T follicular helper cell (primary cell): Measurements from ENCODE around the gene KCNJ14.
"Not testable (repeated sequence)": the region's sequence is repeated elsewhere in the genome, so short reads cannot be mapped to it uniquely, and the experiment has no call there.

Experiments
- DNase-seq: peaks from one replicate; pipeline ENCODE4 v3.0.0-alpha.2; 2020; ENCODE audit warnings: low read depth

The KCNJ14 gene

GRCh38 chr19:48471836-48472235 is 16.5 kb downstream of the KCNJ14 start:
- no peak for DNase-seq

DNA sequence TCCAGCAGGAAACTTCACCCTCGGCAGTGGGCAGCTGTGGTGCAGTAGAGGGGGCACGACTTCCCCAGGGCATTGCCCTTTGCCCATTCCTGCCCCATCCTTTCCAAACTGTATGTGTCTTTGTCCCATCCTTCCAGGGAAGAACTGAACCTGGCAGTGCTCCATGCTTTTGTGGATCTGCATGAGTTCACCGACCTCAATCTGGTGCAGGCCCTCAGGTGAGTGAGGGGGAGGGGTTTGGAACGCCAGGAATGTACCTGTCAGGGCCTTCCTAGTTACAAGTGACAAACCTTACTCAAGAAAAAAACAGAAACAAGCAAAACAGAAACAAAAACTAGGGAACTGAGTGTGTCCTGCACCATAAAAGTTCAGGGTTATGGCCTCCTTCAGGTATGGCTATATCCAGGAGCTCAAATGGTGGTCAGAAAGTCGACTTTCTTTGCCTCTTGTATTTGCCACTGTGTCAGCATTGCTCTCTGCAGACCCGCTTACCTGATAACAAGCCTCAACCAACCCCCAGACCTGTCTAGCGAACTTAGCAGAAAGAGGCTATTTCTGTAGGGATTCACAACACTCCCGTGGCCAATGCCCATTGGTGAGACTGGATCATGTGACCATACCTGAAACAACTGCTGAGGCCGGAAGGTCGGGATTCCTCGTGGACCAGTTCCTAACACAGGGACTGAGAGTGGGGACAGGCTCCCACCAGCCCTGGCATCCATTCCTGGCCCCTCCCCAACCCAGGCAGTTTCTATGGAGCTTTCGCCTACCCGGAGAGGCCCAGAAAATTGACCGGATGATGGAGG is 18.0 kb downstream of the KCNJ14 start:
- DNase-seq: no peak

GRCh38 chr19:48474084-48474592 is 18.8 kb downstream of the KCNJ14 start:
- DNase-seq: no peak

- no peak for DNase-seq
Measured at GRCh38 chr19:48475369-48476068, 20.1 kb downstream of the KCNJ14 start.

DNA sequence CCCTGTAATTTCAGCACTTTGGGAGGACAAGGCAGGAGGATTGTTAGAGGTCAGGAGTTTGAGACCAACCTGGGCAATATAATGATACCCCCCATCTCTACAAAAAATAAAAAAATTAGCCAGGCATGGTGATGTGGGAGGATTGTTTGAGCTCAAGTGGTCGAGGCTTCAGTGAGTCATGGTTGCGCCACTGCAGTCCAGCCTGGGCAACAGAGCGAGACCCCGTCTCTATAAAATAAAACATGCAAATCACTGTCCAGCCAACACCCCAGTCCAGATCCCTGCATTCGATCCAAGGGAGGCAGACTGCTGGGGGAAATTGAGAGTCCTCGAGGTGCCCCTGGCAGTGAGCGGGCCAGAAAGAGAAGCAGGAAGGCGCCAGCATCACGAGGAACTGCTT is 20.8 kb downstream of the KCNJ14 start:
- DNase-seq: no peak

- no peak for DNase-seq
Measured at GRCh38 chr19:48477067-48477685, 21.8 kb downstream of the KCNJ14 start.

DNA sequence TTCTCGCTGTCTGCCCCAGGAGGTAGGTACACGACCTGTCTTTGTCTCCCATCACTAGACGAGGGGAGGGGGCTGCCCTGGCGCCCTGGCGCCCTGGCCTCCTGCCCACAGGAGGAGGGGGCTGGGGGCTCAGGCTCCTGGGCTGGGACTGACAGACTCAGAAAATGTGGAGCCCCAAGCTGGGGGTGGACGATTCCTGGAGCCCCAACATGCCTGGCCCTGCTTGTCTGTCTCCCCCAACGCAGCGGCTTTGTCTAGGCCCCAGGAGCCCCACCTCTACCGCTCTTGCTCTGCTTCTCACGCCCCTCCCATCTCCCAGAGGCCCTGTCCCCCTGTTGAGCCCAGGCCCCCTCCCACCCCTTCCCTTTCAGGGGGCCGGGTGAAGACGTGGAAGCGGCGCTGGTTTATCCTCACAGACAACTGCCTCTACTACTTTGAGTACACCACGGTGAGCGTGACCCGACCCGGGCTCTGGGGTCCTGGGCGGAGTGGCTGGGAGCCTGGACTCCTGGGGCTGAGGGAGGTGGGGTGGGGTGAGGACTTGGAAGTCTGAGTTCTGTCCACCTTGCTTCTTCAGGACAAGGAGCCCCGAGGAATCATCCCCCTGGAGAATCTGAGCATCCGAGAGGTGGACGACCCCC is 22.4 kb downstream of the KCNJ14 start:
- no peak for DNase-seq

DNA sequence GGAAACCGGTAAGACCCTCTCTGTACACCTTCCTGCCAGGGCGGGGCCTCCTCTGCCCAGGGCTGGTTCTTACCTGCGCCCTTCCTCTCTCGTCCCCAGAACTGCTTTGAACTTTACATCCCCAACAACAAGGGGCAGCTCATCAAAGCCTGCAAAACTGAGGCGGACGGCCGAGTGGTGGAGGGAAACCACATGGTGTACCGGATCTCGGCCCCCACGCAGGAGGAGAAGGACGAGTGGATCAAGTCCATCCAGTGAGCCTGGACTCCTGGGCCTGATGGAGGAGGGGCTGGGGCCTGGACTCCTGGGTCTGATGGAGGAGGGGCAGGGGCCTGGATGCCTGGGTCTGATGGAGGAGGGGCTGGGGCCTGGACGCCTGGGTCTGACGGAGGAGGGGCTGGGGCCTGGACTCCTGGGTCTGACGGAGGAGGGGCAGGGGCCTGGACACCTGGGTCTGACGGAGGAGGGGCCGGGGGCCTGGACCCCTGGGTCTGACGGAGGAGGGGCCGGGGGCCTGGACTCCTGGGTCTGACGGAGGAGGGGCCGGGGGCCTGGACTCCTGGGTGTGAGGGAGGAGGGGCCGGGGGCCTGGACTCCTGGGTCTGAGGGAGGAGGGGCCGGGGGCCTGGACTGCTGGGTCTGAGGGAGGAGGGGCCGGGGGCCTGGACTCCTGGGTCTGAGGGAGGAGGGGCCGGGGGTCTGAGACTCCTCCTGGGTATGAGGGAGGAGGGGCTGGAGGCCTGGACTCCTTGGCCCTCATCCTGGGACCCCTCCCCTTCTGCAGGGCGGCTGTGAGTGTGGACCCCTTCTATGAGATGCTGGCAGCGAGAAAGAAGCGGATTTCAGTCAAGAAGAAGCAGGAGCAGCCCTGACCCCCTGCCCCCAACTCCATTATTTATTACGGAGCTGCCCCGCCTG is 23.2 kb downstream of the KCNJ14 start:
- no peak for DNase-seq

DNA sequence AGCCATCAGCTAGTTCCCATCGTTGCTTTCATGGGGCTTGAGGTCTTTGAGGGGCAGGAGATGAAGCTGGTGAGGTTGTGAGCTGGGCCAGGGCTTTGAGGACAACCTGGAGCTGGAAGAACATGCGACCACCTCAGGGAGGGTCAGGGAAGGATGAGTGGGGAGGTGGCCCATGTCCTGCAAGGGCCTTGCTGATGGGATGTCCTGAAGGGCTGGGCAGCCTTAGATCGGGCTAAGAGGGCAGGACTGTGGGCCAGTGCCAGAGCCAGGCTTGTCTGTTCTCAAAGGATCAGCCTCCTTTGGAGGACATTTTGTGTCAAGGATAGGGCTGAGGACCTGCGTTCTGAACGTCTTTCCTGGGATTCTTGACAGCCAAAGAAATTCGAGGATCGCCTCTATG is 24.3 kb downstream of the KCNJ14 start:
- no peak for DNase-seq

- DNase-seq: no peak
Measured at GRCh38 chr19:48480183-48480557, 24.8 kb downstream of the KCNJ14 start.

- peak; percentile 42 for DNase-seq
Measured at GRCh38 chr19:48480558-48481500, 25.5 kb downstream of the KCNJ14 start.

DNA sequence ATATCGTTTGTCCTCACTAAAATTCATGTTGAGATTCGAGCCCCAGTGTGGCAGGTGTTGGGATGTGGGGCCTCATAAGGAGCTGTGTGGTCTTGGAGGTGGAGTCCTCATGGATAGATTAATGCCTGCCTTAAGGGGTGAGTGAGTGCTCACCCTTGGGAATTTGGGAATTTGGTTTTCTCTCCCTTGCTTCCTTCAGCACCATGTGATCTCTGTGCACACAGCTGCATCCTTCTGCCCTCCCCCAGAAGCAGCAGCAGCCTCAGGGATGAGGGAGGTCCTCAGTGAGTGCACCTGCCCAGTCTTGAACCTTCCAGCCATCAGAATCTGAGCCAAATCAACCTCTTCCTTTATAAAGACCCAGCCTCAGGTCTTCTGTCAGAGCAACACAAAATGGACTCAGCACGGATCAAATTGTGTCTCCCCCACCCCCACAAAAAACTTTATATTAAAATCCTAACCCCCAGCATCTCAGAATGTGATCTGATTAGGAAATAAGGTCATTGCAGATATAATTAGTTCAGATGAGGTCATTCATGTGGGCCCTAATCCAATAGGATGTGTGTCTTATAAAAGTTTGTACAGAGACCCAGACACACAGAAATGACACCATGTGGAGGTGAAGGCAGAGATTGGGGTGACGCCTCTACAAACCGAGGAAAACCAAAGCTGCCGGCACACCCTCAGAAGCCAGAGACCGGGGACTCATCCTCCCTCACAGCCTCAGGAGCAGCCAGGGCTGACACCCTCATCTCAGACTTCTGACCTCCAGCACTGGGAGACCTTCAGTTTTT is 26.7 kb downstream of the KCNJ14 start:
- no peak for DNase-seq

DNA sequence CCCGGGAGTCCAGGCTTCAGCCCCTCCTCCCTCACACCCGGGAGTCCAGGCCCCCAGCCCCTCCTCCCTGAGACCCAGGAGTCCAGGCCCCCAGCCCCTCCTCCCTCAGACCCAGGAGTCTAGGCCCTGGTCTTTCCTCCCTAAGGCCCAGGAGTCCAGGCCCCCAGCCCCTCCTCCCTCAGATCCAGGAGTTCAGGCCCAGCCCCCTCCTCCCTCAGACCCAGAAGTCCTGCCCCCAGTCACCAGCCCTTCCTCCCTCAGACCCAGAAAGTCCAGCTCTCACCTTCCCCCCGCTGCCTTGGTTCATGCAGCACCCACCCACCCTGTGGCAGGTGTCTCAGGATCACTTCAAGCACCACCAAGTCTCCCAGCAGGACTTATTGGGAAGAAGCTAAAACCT is 27.9 kb downstream of the KCNJ14 start:
- no peak for DNase-seq

DNA sequence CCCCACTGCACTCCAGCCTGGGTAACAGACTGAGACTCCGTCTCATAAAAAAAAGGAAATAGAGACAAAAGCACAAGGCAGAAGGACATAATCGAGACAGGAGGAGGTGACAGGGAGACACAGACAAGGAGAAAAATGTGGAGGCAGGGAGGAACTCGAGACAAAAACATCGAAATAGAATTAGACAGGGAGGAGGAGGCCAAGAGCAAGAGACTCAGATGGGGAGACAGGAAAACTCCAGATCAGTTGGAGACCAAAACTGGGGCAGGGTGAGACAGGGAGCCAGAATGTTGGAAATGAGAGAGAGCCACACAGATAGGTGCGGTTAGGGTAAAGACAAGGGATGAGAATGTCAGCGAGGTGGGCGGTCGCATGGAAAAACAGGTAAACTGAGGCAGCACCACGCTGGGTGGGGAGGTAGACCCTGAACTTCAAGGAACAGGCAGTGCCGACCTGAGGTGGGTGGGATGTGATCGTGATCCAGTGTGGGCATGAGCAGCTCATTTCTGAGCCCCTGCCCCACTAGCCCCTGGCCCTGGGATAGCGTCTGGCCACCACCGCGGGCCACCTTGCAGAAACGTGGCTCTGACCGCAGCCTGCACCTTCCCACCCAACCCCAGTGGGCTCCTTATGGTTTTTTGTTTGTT is 29.0 kb downstream of the KCNJ14 start:
- no peak for DNase-seq

GRCh38 chr19:48484931-48485612 is 29.7 kb downstream of the KCNJ14 start:
- no peak for DNase-seq

GRCh38 chr19:48486706-48487105 is 31.3 kb downstream of the KCNJ14 start:
- DNase-seq: not testable (repeated sequence)

DNA sequence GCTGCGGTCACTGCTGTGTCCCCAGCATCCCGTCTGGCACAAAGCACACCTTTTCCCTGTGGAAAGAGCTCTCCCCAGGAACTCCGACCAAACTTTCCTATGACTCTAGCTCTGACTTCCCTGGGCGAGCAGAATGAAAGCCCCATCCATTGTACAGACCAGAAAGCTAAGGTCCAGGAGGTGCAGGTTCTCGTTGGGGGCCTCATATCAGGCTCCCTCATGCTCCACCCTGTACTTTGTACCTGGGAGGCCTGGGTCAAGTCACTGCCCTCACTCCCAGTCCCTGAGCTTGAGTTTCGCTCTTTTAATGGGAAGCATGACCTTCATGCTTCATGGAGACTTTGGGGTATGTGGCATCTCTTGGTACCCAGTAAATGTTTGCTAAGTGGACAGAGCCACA is 32.2 kb downstream of the KCNJ14 start:
- no peak for DNase-seq

DNA sequence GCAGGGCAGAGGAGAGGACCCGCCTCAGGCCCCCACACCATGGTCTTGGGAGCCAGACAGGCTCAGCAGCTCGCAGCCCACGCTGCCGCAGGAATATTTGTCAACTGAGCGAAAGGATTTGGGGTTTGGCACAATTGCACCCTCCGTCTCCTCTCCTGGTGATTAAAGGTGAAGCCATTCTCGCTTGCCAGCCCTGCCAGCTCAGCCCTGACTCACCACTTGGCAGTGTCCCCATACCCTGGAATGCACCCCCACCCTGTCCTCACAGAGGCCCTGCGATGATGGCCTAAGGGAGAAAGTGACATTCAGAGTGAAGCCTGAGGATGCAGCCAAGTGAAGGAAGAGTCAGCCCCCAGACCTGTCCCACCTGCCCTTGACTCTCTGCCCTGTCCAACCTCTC is 32.6 kb downstream of the KCNJ14 start:
- DNase-seq: no peak
